Fibroblast of skin of abdomen (primary cell): ENCODE data around the gene SERTAD1.
"Not testable (repeated sequence)": the region's sequence is repeated elsewhere in the genome, so short reads cannot be mapped to it uniquely, and the experiment has no call there.

Source experiments
- DNase-seq: peaks from one replicate; pipeline ENCODE4 v3.0.0-alpha.2; 2013

Gene SERTAD1

DNA sequence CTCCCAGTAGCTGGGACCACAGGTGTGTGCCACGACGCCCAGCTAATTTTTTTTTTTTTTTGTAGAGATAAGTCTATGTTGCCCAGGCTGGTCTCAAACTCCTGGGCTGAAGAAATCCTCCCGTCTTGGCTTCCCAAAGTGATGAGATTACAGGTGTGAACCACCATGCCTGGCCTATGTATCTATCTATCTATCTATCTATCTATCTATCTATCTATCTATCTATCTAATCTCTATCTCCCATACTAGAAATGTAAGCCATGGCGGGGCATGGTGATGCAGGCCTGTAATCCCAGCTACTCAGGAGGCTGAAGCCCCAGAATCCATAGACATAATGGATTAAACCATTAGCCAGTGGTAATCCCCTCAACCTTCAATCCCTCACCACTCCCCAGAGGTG, 24.9 kb upstream of the SERTAD1 start:
- DNase-seq = no peak

DNA sequence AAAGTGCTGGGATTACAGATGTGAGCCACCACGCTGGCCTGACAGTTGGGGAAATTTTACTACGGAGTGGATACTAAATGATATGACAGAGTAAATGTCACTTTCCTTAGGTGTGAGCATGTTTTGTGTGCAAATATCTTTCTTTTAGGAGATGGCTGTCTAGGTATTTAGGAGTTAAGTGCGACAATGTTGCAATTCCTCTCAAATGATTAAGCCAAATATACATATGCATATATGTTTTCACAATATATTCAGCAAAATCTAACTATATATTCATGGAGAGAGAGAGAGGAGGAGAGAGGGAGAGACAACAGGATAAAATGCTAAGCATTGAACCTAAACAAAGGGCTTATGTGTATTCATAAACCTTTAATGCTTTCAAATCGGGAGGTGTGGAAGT, 23.7 kb upstream of the SERTAD1 start:
- no peak for DNase-seq

DNA sequence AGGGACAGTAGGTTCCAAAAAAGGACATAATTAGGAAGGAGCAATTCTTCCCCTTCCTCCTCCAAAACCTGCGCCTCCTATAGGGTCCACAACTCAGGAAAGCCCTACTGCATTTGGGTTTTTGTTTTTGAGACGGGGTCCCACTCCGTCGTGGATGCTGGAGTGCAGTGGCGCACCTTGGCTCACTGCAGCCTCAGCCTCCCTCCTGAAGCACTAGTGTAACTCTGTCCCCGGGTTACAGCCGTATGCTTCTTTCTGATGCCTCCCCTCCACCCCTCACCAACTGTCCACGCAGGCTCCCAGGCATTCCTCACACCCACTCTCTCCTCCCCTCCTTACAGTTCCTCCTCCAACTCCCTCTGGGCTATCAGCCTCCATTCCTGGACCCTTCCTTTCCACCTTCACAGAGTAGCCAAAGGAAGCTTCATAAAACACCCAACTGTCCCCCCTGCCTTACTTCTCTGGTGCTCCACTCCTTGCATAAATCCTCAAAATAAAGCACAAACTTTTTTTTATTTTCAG, 20.5 kb upstream of the SERTAD1 start:
- no peak for DNase-seq

DNA sequence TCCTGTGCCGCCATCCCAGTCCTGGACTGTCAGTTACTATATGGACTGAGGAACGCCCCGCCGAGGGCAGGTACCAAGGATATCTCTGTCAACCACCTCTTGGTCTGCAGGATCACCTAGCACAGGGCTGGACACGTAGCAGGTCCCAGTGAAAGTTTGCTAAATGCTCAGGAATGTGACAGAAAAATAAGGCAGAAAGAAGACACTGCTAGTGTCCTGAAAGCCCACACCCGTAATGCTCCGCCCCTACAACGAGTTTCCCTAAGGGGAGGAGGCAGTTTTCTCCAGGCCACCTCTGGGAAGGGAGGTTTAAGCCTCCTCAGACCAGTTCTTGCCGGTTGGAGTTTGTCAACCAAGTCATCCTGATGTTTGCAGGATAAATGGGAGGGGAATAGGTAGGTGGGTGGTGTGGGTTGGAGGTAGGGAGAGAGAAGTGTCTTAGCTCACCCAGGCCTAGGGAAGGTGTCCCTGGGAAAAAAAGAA, 20.0 kb upstream of the SERTAD1 start:
- DNase-seq = no peak

DNA sequence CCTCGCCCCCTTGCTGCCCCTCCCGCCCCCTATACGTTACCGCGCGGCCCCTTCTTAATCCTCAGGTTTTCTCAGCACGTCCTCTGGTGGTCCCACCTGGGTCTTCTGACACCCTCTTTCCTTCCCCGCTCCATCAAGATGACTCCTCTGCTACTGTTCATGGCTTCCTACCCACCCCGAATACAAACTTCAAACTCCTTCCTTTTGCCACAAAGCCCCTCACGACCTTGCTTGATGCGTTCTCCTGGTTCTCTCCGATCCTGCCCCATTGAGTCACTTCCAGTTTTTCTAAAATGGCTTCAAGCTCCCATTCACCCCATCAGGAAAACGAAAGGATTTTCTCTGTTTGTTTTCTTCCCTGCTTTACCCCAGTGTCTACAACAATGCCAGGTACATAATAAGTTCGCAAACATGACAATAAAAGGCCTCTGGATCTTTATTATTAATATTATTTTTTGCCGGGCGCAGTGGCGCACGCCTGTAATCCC, 19.1 kb upstream of the SERTAD1 start:
- DNase-seq = no peak

DNA sequence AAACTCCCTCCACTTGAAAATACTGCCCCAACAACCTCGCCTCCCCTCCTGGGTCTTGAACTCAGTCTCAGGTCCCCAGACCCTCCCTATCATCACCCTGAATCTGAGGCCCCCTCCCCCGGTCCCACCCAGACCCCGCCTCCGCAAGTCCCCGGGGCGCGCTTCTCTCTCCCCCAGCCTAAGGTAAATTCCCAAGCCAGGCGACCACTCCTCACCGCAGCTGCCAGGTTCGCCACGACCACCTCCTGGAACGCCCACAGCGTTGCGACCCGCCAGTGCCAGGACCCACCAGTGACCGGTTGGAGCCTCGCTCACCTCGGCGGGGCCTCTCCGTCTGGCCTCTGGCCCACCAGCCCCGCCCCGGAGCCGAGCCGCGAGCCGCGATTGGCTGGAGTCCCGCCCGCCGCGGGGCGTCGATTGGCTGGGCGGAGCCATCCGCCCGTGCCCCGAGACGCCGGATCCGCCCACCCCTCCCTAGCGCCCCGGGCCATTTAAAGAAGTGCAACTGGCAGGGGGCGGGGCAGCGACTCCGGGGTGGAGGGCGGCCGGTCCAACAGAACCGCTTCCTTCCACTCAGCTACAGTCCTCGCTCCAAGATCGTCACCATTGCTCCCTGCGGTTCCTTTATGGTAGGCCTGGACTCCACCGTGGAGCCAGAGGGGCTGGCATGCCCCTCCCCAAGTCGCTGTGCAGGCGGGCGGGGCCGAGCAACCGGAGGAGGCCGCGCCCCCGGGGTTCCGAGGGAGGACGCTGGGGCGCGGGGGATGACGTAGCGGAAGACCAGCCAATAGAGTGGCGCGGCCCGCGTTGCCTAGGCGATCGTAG, 18.4 kb upstream of the SERTAD1 start, which contains the start of gene SERTAD3:
Gene SERTAD3 (minus strand): TSS at position 336 of the 825 bp plus-strand sequence. CDS start 2,255 bp downstream, outside the sequence.
- peak; percentile 96 for DNase-seq

- peak; percentile 100 for DNase-seq
These were observed 17.6 kb upstream of the SERTAD1 start for GRCh38 chr19:40443131-40443999.

- no peak for DNase-seq
These were observed 16.7 kb upstream of the SERTAD1 start for GRCh38 chr19:40442328-40443130.

GRCh38 chr19:40441719-40442253, 16.0 kb upstream of the SERTAD1 start:
- no peak for DNase-seq

DNA sequence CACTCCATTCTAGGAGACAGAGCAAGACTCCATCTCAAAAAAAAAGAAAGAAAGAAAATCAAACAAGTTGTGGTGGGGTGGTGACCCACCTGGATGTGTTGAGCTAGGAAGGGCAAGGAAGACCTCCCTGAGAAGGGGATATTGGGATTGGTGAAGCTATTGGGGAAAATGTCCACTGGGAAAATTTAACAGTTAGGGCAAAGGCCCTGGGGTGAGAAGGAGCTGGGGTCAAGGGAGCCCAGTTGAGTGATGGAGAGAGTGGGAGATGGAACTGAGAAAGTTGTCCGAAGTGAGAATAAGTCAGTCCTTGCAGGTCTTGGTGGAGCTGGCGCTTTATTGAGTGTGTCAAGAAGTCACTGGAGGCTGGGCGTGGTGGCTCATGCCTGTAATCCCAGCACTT, 12.5 kb upstream of the SERTAD1 start:
- DNase-seq = no peak

GRCh38 chr19:40433391-40434216, 7.8 kb upstream of the SERTAD1 start:
- DNase-seq = peak; percentile 94

GRCh38 chr19:40432760-40433159, 7.0 kb upstream of the SERTAD1 start:
- DNase-seq = not testable (repeated sequence)

DNA sequence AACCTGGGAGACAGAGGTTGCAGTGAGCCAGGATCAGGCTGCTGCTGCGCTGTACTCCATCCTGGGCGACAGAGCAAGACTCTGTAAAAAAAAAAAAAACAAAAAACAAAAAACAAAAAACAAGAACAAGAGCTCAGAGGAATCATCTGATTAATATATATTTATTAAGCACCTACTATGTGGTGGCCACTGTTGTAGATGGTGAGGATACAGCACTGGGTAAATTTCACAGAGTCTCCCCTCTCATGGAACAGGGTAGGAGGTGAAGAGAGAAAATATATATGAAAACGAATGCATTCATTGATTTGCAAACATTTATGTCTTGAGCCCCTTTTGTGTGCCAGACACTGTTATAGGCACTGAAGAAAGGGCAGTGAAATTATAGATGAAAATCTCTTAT, 5.9 kb upstream of the SERTAD1 start:
- no peak for DNase-seq

- not testable (repeated sequence) for DNase-seq
These were observed 4.5 kb upstream of the SERTAD1 start for GRCh38 chr19:40430242-40430641.

- DNase-seq = not testable (repeated sequence)
These were observed 2.4 kb upstream of the SERTAD1 start for GRCh38 chr19:40428197-40428596.

DNA sequence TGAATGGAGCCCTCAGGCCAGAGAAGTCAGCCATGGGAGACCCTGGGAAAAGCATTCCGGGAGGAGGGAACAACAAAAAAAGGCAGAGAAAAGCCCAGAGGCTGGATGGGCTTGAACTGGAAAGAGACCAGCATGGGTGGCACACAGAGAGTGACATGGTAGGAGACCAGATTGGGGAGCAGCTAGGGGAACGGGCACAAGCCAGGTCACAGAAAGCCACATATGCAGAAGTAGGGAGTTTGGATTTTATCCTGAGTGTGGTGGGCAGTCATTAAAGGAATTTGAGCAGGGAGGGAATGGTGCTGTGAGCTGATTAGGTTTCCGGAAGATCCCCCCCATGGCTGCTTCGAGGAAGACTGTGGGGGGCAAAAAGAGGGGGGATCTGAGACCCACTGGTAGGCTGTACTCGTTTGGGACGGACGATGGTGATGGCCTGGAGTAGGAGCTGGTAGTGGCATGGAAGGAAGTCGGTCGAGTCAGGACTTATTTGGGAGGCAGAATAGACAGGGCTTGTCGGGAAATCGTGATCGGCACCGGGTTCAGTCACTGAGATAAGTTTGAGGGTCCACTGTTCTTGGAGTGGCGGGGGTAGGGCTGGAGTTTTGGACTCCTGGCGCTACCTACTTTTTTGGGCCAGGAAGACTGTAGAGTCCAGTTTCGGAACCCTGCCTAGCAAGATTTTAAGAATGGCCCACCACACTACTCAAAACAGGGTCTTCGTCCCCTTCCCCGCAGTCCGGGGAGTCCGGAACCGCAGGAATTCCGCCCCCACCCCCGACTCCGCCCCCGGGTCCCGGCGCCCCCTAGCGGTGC, 949 bp downstream of the SERTAD1 start:
- DNase-seq = peak; percentile 26

GRCh38 chr19:40423938-40424337, 1.9 kb downstream of the SERTAD1 start:
- DNase-seq = no peak

DNA sequence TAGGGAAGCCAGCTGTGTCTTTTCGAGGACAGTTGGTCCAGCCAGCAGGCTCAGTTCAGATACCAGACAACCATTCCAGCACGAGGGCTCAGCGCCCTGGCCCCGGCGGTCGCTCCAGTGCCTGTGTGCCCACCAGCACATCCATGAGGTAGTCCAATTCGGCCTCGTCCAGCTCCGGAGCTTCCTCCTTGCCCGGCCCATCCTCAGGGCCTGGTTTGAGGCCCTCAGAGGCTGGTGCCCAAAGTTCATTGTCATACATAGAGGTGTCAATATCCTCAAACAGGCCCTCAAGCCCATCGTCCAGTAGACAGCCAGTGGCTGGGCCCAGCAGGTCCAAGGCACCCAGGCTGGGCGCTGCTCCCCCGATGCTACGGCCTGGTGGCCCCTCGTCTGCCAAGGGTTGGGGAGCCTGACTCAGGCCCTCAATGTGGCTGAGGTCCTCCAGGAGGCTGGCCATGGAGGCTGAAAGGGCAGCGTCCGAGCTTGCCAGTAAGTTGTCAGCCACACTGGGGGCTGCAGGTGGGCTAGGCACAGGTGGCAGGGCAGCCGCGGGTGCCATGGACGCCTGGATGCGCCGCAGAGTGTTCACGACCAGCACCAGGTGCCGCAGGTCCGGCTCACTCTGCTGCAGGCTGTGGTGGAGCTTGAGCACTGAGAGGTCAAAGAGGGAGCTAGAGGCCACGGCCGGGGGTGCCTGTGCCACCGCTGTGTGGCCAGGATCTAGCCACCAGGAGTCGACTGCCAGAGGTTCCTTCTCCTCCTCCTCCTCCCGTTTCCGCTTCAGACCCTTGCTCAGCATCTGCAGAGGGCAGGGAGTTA, 2.8 kb downstream of the SERTAD1 start:
- DNase-seq = no peak
